Esophagus muscularis mucosa (tissue), 4 donors: ENCODE results near the gene IL17RD. TPM values are rescaled to one million over a fixed set of nuclear protein-coding genes. Genes with fewer than 3 reads are reported as not detected.

Experiments
- DNase-seq: peaks from one replicate; pipeline ENCODE4 v3.0.0-alpha.2; 2017; ENCODE audit errors: extremely low spot score
- H3K27ac ChIP-seq, 4 donors: fragments of 200-600 bp; sonication (generic); replicated peaks in 1 of 4; 1 replicate in 3 of 4; 2 replicates in 1 of 4; pipeline ENCODE4 v1.5.1; 2016 to 2019; ENCODE audit warnings: mild to moderate bottlenecking in 1 of 4
- H3K27me3 ChIP-seq, 4 donors: fragments of 200-600 bp; sonication (generic); one replicate each; pipeline versions ENCODE4 v1.5.1 to v1.6.0; 2016 to 2019
- H3K36me3 ChIP-seq, 4 donors: fragments of 200-600 bp; sonication (generic); one replicate each; pipeline ENCODE4 v1.5.1; 2016 to 2019
- H3K4me1 ChIP-seq, 4 donors: fragments of 200-600 bp; sonication (generic); one replicate each; pipeline ENCODE4 v1.5.1; 2016 to 2019
- H3K4me3 ChIP-seq, 4 donors: fragments of 200-600 bp; sonication (generic); 1 replicate in 2 of 4; 2 replicates in 2 of 4; pipeline ENCODE4 v1.5.1; 2016 to 2019; ENCODE audit warnings: mild to moderate bottlenecking in 4 of 4, moderate library complexity in 1 of 4
- H3K9me3 ChIP-seq, 4 donors: fragments of 200-600 bp; sonication (generic); 1 replicate in 3 of 4; 2 replicates in 1 of 4; pipeline ENCODE4 v1.5.1; 2016 to 2019
- CTCF ChIP-seq, 3 experiments: fragments of 200-600 bp in 2 of 3; fragments of 450-650 bp in 1 of 3; sonication (generic) in 2 of 3; IDR thresholded peaks; one replicate each; pipeline ENCODE4 v1.5.1; 2017 to 2019; ENCODE audit warnings: antibody characterized with exemption in 3 of 3, mild to moderate bottlenecking in 2 of 3, moderate library complexity in 1 of 3
- EP300 ChIP-seq: sonication (generic); formaldehyde crosslinking; IDR thresholded peaks from one replicate; pipeline ENCODE4 v1.6.1; 2017; ENCODE audit warnings: antibody characterized with exemption
- POLR2A ChIP-seq: fragments of 450-650 bp; IDR thresholded peaks from one replicate; pipeline ENCODE4 v1.6.1; 2017; ENCODE audit warnings: antibody characterized with exemption, moderate library complexity, mild to moderate bottlenecking, low read depth
- POLR2AphosphoS5 ChIP-seq, 2 donors: sonication (generic); formaldehyde crosslinking; IDR thresholded peaks; one replicate each; pipeline ENCODE4 v1.6.1; 2017; ENCODE audit warnings: antibody characterized with exemption in 2 of 2
- WGBS: methylation state at CpG from one replicate; pipeline ENCODE4 v1.1.5; 2018; 5-methylcytosine and 5-hydroxymethylcytosine counted together
- intact Hi-C: fragments of 100-400 bp; cut with DNase I; formaldehyde crosslinking; loops from one replicate; pipeline ENCODE4 v1.15.1; 2023
- total RNA-seq, 4 donors: library from RNA; depleted of rRNA; stranded (reverse); fragments of >200 nt; gene quantifications; one replicate each; pipeline versions ENCODE4 v1.1.0 to v1.2.1, GENCODE V29; 2016

IL17RD gene
- total RNA-seq, 4 donors from 2014 or later: 6.1 to 13.2 (median 9.5) TPM

- Histone ChIP-seq H3K27me3 (no peaks in the 10 kb centered on the region), H3K9me3 (no peaks in the 10 kb centered on the region), H3K4me3 (no peak overlapping the region), H3K4me1 (peaks cover 0 to 12% (median 10%) of the 10 kb centered on the region in 4 donors), H3K27ac (no peak overlapping the region), H3K36me3 (no peaks in the 10 kb centered on the region)
- no peak for TF ChIP-seq POLR2AphosphoS5 (IDR thresholded peaks at IDR 0.05)
- TF ChIP-seq POLR2A: no peak
- TF ChIP-seq EP300: no peak
- no peak for TF ChIP-seq CTCF (IDR thresholded peaks at IDR 0.05)
- WGBS: 100% methylated on average over 1 of the region's 1 CpG
- DNase-seq: no peak
- intact Hi-C loops: loop anchor here (2.0 kb wide), 1 partner anchor 56 kb away; the partner anchor contains the start of gene APPL1
These were observed 5.8 kb upstream of the IL17RD start for GRCh38 chr3:57170946-57171345.

GRCh38 chr3:57169872-57170623, 4.9 kb upstream of the IL17RD start:
- Histone ChIP-seq H3K9me3 (no peaks in the 10 kb centered on the region), H3K4me1 (peaks cover 0 to 19% (median 18%) of the 10 kb centered on the region in 4 donors), H3K36me3 (no peaks in the 10 kb centered on the region), H3K27ac (no peak overlapping the region), H3K4me3 (peak overlapping the region; percentile 53 to 62 (median 55)), H3K27me3 (no peaks in the 10 kb centered on the region)
- intact Hi-C loops: loop anchor here (2.0 to 10.0 kb wide), 3 partner anchors 57 to 175 kb away; partner anchors contain the start of gene APPL1
- whole genome bisulfite sequencing: 13% methylated on average over 17 of the region's 40 CpGs
- DNase-seq: no peak
- peak in 1 of 2 donors; percentile 57 for TF ChIP-seq POLR2AphosphoS5 (IDR thresholded peaks at IDR 0.05)
- no peak for TF ChIP-seq POLR2A
- peak; percentile 68 to 91 (median 75) for TF ChIP-seq CTCF (IDR thresholded peaks at IDR 0.05)

- Histone ChIP-seq H3K36me3 (no peaks in the 10 kb centered on the region), H3K4me3 (no peak overlapping the region), H3K4me1 (peaks cover 0 to 29% (median 27%) of the 10 kb centered on the region in 4 donors), H3K27ac (no peak overlapping the region), H3K27me3 (no peaks in the 10 kb centered on the region), H3K9me3 (no peaks in the 10 kb centered on the region)
- intact Hi-C loops: loop anchor here (5.0 to 10.0 kb wide), 2 partner anchors 67 to 174 kb away; no protein-coding TSS in a partner anchor
- no peak for TF ChIP-seq POLR2AphosphoS5 (IDR thresholded peaks at IDR 0.05)
- TF ChIP-seq CTCF (IDR thresholded peaks at IDR 0.05): no peak
- no peak for TF ChIP-seq EP300
- no peak for TF ChIP-seq POLR2A
- 58% methylated on average over 3 of the region's 3 CpGs for WGBS
- DNase-seq: no peak
These were observed 4.0 kb upstream of the IL17RD start for GRCh38 chr3:57169108-57169507.

- H3K27me3 ChIP-seq: no peaks in the 10 kb centered on the region
- intact Hi-C loops: loop anchor here (5.0 to 10.0 kb wide), 2 partner anchors 66 to 173 kb away; no protein-coding TSS in a partner anchor
- H3K9me3 ChIP-seq: no peaks in the 10 kb centered on the region
- TF ChIP-seq POLR2AphosphoS5 (IDR thresholded peaks at IDR 0.05): no peak
- no peak for TF ChIP-seq POLR2A
- TF ChIP-seq EP300: no peak
- TF ChIP-seq CTCF (IDR thresholded peaks at IDR 0.05): no peak
- no peak overlapping the region for H3K27ac ChIP-seq
- peaks cover 0 to 35% (median 33%) of the 10 kb centered on the region in 4 donors for H3K4me1 ChIP-seq
- no peak for DNase-seq
- H3K36me3 ChIP-seq: no peaks in the 10 kb centered on the region
- H3K4me3 ChIP-seq: no peak overlapping the region
- WGBS: 82% methylated on average over 2 of the region's 2 CpGs
These were observed 3.0 kb upstream of the IL17RD start for GRCh38 chr3:57168151-57168550.
